ENCODE measurements around the gene EGFR.
A peak's percentile ranks its signal among the peaks of the same experiment; 100 is the strongest.

The EGFR gene

DNA sequence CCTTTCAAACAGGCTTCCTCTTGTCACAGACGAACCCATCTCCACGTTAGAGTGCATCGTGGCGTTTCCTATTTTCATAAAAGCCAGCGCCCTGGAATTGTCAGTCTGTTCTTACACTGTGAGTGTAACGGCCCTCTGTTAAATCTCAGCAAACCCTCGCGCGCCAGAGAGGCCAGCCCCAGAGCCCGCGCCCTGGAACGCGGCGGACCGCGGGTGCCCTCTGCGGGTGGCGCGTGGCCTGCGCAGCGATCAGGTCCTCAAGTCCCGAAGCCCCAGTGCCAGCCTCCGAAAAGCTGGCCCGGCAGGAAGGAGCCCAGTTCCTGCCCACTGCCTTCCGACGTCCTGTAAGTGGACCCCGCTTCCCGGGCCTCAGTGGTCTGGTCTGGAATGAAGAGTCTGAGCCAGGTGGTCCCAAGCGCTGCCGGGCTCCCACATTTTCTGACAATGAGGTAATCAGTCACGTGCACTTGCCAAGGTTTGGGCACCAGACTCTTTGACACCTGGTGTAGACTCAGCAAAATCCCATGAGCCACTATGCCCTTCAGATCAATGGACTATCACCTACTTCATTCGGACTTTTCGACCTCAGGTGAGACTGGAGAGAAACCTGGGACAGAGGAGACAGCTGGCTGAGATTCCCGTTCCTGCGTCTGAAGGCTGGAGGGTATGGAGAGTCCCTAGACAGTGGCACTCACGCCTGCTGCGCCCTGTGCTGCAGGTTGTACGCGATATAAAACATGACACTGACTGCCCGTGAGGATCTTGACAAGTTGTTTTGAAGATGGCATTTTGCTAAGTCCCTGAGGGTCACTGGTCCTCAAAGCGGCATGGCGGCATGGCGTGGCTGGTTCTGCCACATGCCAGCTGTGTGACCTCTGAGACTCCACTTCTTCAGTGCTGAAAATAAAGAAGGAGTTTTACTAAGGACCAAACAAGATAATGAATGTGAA is 237.0 kb downstream of the EGFR start:
- DNase-seq, result peak; percentile 89

DNA sequence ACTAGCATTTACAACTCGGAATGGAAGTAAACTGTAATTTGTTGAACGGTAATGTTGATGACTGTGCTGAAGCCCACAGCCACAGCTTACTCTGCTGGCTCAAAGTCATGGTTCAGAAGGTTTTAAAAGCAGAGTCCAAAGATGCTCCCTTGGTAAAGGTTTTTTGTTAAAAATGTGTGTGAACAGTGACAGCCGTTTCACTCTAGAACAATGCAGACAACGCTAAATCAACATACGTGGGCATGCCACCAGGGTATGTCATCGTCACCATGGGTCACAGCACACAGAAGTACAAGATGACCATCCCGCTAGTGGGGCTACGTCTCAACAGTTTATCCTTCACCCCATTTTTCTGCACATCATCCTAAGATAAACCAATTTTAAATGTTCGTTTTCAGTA is 239.8 kb downstream of the EGFR start:
- no peak for DNase-seq

DNA sequence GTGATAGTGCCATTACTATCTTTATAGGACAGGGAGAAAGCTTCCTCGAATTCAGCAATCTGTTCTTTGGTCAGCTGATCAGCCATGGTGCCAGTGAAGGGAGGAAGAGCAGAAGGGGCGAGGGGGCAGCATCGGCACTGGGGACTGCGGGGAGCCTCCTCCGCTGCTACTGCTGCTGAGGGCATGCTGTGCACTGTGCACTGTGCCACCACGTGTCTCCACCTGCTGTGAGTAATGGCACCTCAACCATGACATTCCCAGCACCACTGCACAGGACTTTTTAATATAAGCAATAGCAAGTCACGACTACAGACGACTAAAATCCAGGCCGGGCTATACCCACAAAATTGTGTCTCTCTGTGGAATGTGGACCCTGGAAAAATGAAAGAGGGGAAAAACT is 241.4 kb downstream of the EGFR start:
- no peak for DNase-seq

DNA sequence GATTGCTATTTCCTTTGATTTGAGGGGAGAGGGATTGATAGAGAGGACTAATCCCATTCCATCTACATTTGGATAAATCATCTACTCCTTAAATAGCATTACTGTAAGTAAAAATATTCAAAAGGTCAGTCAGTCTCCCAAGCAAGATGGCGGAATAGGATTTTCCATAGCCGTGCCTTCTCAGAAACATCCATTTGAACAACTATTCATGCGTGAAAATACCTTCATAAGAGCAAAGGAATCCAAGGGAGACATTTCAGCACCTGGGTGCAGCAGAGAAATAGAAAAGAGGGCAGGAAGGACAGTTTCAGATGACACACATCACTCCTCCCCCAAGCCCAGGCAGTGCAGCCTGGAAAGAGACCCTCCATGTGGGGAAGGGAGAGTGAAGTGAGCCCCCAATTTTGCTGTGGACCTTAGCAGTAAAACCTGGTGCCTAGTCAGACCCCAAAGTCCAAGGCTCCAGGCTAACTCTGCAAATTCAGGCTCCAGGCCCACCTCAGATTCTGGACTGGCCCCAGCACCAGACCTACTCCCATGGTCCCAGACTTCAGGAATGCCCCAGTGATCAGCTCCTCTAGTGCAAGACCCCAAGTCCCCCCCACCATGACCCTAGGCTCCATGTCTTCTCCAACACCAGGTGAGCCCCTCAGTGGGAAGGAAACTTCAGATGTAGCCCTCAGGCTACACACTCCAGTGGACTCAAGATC is 242.0 kb downstream of the EGFR start:
- DNase-seq, result no peak
